Mesothelial cell of epicardium (in vitro differentiated cells): ENCODE data around the gene FOXP3. TPM values are rescaled to one million over a fixed set of nuclear protein-coding genes. Genes with fewer than 3 reads are reported as not detected.
A peak's percentile ranks its signal among the peaks of the same experiment; 100 is the strongest.
"Not testable (repeated sequence)": the region's sequence is repeated elsewhere in the genome, so short reads cannot be mapped to it uniquely, and the experiment has no call there.

Source experiments
- DNase-seq, 2 experiments: peaks; one replicate each; pipeline ENCODE4 v3.0.0; 2021; ENCODE audit warnings: low spot score in 2 of 2; ENCODE audit not compliant: unreplicated experiment in 2 of 2
- H3K27ac Mint-ChIP-seq: 2 replicates; pipeline ENCODE4 v1.8.0; 2021; ENCODE audit warnings: mixed read lengths
- H3K27me3 Mint-ChIP-seq: 2 replicates; pipeline ENCODE4 v1.8.0; 2021; ENCODE audit warnings: low read depth, mixed read lengths
- H3K36me3 Mint-ChIP-seq: 2 replicates; pipeline ENCODE4 v1.8.0; 2021; ENCODE audit warnings: mixed read lengths
- H3K4me1 Mint-ChIP-seq: 2 replicates; pipeline ENCODE4 v1.8.0; 2021; ENCODE audit warnings: mixed read lengths
- H3K4me3 Mint-ChIP-seq: 2 replicates; pipeline ENCODE4 v1.8.0; 2021; ENCODE audit warnings: mild to moderate bottlenecking, moderate library complexity, mixed read lengths
- H3K9me3 Mint-ChIP-seq: 2 replicates; pipeline ENCODE4 v1.8.0; 2021; ENCODE audit warnings: mixed read lengths
- CTCF ChIP-seq: fragments of 200-600 bp; sonication (generic); IDR thresholded peaks from one replicate; pipeline ENCODE4 v1.5.0; 2021; ENCODE audit warnings: antibody characterized with exemption; ENCODE audit not compliant: unreplicated experiment
- total RNA-seq: library from RNA; stranded (reverse); gene quantifications from 3 replicates; pipeline ENCODE4 v1.2.1, GENCODE V29; 2021

Gene FOXP3
- 0.27 to 0.34 TPM (median 0.32 TPM) in 3 replicates for total RNA-seq

- H3K9me3 Mint-ChIP-seq, result peaks cover 17% of the 10 kb centered on the region
- no peaks in the 10 kb centered on the region for H3K36me3 Mint-ChIP-seq
- no peak for DNase-seq
- H3K4me3 Mint-ChIP-seq, result no peak within 1 kb of the TSS
- TF ChIP-seq CTCF, result no peak
- no peak within 1 kb of the TSS for H3K27ac Mint-ChIP-seq
- no peaks in the 10 kb centered on the region for H3K27me3 Mint-ChIP-seq
- H3K4me1 Mint-ChIP-seq, result peaks cover 3% of the 10 kb centered on the region
Observed at GRCh38 chrX:49264460-49264859, at the start of gene FOXP3. TSS of gene FOXP3 (minus strand) at chrX:49264710. CDS start at chrX:49258505, 6,205 bp downstream.

GRCh38 chrX:49312176-49312575, 47.7 kb upstream of the FOXP3 start:
- TF ChIP-seq CTCF, result no peak
- Mint-ChIP-seq H3K36me3 (no peaks in the 10 kb centered on the region), H3K9me3 (peaks cover 18% of the 10 kb centered on the region), H3K27me3 (no peaks in the 10 kb centered on the region), H3K4me3 (no peak overlapping the region), H3K4me1 (peaks cover 45% of the 10 kb centered on the region), H3K27ac (no peak overlapping the region)
- no peak for DNase-seq

- Mint-ChIP-seq H3K27me3 (no peaks in the 10 kb centered on the region), H3K27ac (peak overlapping the region; percentile 99), H3K9me3 (peaks cover 18% of the 10 kb centered on the region), H3K36me3 (no peaks in the 10 kb centered on the region), H3K4me1 (peaks cover 40% of the 10 kb centered on the region), H3K4me3 (no peak overlapping the region)
- TF ChIP-seq CTCF, result no peak
- DNase-seq, result no peak
Observed at GRCh38 chrX:49310371-49310770, 45.9 kb upstream of the FOXP3 start.

GRCh38 chrX:49309401-49309981, 45.0 kb upstream of the FOXP3 start:
- H3K4me3 Mint-ChIP-seq, result peak overlapping the region; percentile 47
- H3K4me1 Mint-ChIP-seq, result peaks cover 40% of the 10 kb centered on the region
- H3K9me3 Mint-ChIP-seq, result peaks cover 15% of the 10 kb centered on the region
- H3K36me3 Mint-ChIP-seq, result no peaks in the 10 kb centered on the region
- no peaks in the 10 kb centered on the region for H3K27me3 Mint-ChIP-seq
- TF ChIP-seq CTCF, result no peak
- no peak for DNase-seq
- peak overlapping the region; percentile 99 for H3K27ac Mint-ChIP-seq

GRCh38 chrX:49308604-49309269, 44.2 kb upstream of the FOXP3 start:
- Mint-ChIP-seq H3K36me3 (no peaks in the 10 kb centered on the region), H3K27me3 (no peaks in the 10 kb centered on the region), H3K27ac (peak overlapping the region; percentile 99), H3K4me3 (peak overlapping the region; percentile 47), H3K9me3 (peaks cover 15% of the 10 kb centered on the region), H3K4me1 (peaks cover 40% of the 10 kb centered on the region)
- DNase-seq, result no peak
- no peak for TF ChIP-seq CTCF

GRCh38 chrX:49307775-49308174, 43.3 kb upstream of the FOXP3 start:
- DNase-seq, H3K4me3 Mint-ChIP-seq, H3K36me3 Mint-ChIP-seq, H3K27me3 Mint-ChIP-seq: not testable (repeated sequence)
- peaks cover 40% of the 10 kb centered on the region for H3K4me1 Mint-ChIP-seq
- H3K9me3 Mint-ChIP-seq, result peaks cover 15% of the 10 kb centered on the region
- peak overlapping the region; percentile 99 for H3K27ac Mint-ChIP-seq
